ENCODE results near the gene CROCC2.

Gene CROCC2

GRCh38 chr2:240988146-240988545 lies 82.0 kb downstream of the CROCC2 start:
- DNase-seq (ENCODE audit: low spot score), result no peak

- DNase-seq (ENCODE audit: low spot score), result no peak
Observed at GRCh38 chr2:240988571-240989271, 82.6 kb downstream of the CROCC2 start.

- no peak for DNase-seq (ENCODE audit: low spot score)
Observed at GRCh38 chr2:240989451-240990265, 83.5 kb downstream of the CROCC2 start.

- no peak for DNase-seq (ENCODE audit: low spot score)
Observed at GRCh38 chr2:240990266-240990529, 84.1 kb downstream of the CROCC2 start.

GRCh38 chr2:240990726-240991377 lies 84.7 kb downstream of the CROCC2 start:
- DNase-seq (ENCODE audit: low spot score), result no peak

GRCh38 chr2:240991378-240992263 lies 85.5 kb downstream of the CROCC2 start:
- DNase-seq (ENCODE audit: low spot score), result peak; percentile 99

- no peak for DNase-seq (ENCODE audit: low spot score)
Observed at GRCh38 chr2:240992572-240993291, 86.6 kb downstream of the CROCC2 start.

GRCh38 chr2:240993446-240994170 lies 87.5 kb downstream of the CROCC2 start:
- no peak for DNase-seq (ENCODE audit: low spot score)

GRCh38 chr2:240994171-240994896 lies 88.2 kb downstream of the CROCC2 start:
- no peak for DNase-seq (ENCODE audit: low spot score)

GRCh38 chr2:240995041-240996021 lies 89.2 kb downstream of the CROCC2 start:
- DNase-seq (ENCODE audit: low spot score), result no peak

- no peak for DNase-seq (ENCODE audit: low spot score)
Observed at GRCh38 chr2:240996161-240996833, 90.2 kb downstream of the CROCC2 start.

GRCh38 chr2:240996834-240997140 lies 90.7 kb downstream of the CROCC2 start:
- no peak for DNase-seq (ENCODE audit: low spot score)

GRCh38 chr2:240997141-240997855 lies 91.2 kb downstream of the CROCC2 start:
- DNase-seq (ENCODE audit: low spot score), result no peak

- peak; percentile 67 for DNase-seq (ENCODE audit: low spot score)
Observed at GRCh38 chr2:240997856-240998705, 91.9 kb downstream of the CROCC2 start, which contains the start of gene SNED1. Gene SNED1, plus strand, starts transcription at chr2:240998618. Its CDS starts 220 bp downstream, at chr2:240998838.

GRCh38 chr2:240998706-240998994 lies 92.5 kb downstream of the CROCC2 start:
- DNase-seq (ENCODE audit: low spot score), result no peak

GRCh38 chr2:240998995-240999791 lies 93.1 kb downstream of the CROCC2 start:
- no peak for DNase-seq (ENCODE audit: low spot score)

Measured in kidney capillary endothelial cell (primary cell).